ENCODE data around the gene RBCK1. TPM values are rescaled to one million over a fixed set of nuclear protein-coding genes. Genes with fewer than 3 reads are reported as not detected.

RBCK1 gene
- polyA plus RNA-seq, 3 donors = 66.8 to 110 (median 70.8) TPM

DNA sequence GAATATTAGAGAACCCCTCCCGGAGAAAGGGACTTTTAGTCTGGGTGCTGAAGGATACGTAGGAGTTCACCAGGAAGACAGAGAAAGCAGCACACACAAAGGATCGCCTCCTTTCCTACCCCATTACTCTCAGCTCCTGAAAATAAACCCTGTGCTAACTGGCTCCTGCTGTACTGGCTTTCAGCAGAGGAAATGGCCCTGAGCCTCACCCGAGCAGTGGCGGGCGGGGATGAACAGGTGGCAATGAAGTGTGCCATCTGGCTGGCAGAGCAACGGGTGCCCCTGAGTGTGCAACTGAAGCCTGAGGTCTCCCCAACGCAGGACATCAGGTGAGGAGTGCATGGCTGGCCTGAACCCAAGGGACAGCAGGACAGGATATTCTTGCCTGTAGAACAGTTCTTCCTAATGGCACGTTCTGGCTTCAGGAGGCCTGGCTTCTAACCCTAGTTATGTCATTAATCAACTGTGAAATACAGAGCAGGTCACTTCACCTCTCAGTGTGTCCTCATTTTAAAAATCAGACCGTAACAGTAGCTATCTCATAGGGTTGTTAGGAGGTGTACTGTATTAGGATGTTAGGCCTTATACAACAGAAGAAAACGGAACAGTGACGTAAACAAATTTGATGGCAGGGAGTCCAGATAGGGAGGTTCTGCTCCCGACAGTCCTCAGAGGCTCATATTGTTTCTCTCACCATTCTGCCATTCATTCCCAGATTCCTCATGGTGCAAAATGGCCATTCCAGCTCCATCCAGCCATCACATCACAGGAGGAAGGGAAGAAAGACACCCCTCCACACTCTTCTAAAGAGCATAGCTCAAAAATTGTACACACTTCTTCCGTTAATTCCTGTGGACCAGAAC is 1.8 kb downstream of the RBCK1 start:
- no peak for DNase-seq
- H3K27ac Mint-ChIP-seq = peak overlapping the region in 6 of 7 donors; percentile 43 to 92 (median 82)
- H3K4me2 ChIP-seq (replicated peaks; ENCODE audit: extremely low read depth, low read length, poor library complexity, severe bottlenecking) = peak overlapping the region; percentile 95
- H3K79me2 ChIP-seq (ENCODE audit: insufficient read depth, low read length) = peaks cover 52% of the 10 kb centered on the region
- no peaks in the 10 kb centered on the region for H3K9me3 ChIP-seq (replicated peaks in 1 of 2; ENCODE audit: control insufficient read depth in 1 of 2, insufficient read depth in 1 of 2, low read length in 2 of 2)
- H3K4me1 ChIP-seq (ENCODE audit: control insufficient read depth in 1 of 2, insufficient read depth in 2 of 2, low read length in 2 of 2) = peaks cover 21 to 26% of the 10 kb centered on the region in 2 donors
- TF ChIP-seq, protein P1, sequence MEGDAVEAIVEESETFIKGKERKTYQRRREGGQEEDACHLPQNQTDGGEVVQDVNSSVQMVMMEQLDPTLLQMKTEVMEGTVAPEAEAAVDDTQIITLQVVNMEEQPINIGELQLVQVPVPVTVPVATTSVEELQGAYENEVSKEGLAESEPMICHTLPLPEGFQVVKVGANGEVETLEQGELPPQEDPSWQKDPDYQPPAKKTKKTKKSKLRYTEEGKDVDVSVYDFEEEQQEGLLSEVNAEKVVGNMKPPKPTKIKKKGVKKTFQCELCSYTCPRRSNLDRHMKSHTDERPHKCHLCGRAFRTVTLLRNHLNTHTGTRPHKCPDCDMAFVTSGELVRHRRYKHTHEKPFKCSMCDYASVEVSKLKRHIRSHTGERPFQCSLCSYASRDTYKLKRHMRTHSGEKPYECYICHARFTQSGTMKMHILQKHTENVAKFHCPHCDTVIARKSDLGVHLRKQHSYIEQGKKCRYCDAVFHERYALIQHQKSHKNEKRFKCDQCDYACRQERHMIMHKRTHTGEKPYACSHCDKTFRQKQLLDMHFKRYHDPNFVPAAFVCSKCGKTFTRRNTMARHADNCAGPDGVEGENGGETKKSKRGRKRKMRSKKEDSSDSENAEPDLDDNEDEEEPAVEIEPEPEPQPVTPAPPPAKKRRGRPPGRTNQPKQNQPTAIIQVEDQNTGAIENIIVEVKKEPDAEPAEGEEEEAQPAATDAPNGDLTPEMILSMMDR (IDR thresholded peaks at IDR 0.05) = no peak
- H3K27me3 ChIP-seq (ENCODE audit: control insufficient read depth in 2 of 2, insufficient read depth in 2 of 2, low read length in 2 of 2) = no peaks in the 10 kb centered on the region
- no peak overlapping the region for H2AFZ ChIP-seq (ENCODE audit: insufficient read depth, low read depth, low read length, poor library complexity, severe bottlenecking)
- peaks cover 31% of the 10 kb centered on the region for H3K4me1 Mint-ChIP-seq
- H3K27me3 Mint-ChIP-seq (ENCODE audit: low read depth in 3 of 3) = peaks cover 0 to 4% (median 3%) of the 10 kb centered on the region in 3 donors
- peak overlapping the region in 1 of 3 experiments; percentile 99 for H3K4me3 ChIP-seq (replicated peaks in 1 of 3; ENCODE audit: low read depth in 2 of 3, low read length in 3 of 3)
- intact Hi-C loops (cut with micrococcal nuclease) = loop anchor here (2.0 to 10.0 kb wide), 4 partner anchors 38 to 55 kb away; partner anchors contain the start of gene TBC1D20 (in 2 of the 2)
- H3K36me3 Mint-ChIP-seq = peaks cover 35 to 44% of the 10 kb centered on the region in 2 donors
- H3K27ac ChIP-seq (ENCODE audit: low read depth in 1 of 2, low read length in 2 of 2) = peak overlapping the region in 1 of 2 donors; percentile 95
- H3K9me3 Mint-ChIP-seq = no peaks in the 10 kb centered on the region
- peaks cover 11 to 42% of the 10 kb centered on the region in 2 donors for H3K36me3 ChIP-seq (replicated peaks in 1 of 2; ENCODE audit: control insufficient read depth in 1 of 2, insufficient read depth in 2 of 2, low read length in 2 of 2)
- peaks cover 44% of the 10 kb centered on the region for H4K20me1 ChIP-seq (ENCODE audit: insufficient read depth, low read length)
- H3K4me3 Mint-ChIP-seq = peak overlapping the region; percentile 88 to 92
- H3K9ac ChIP-seq (ENCODE audit: insufficient read depth, low read length, poor library complexity, severe bottlenecking) = no peak overlapping the region
- 78% methylated on average over 6 of the region's 14 CpGs for WGBS (ENCODE audit: insufficient coverage)

- no peaks in the 10 kb centered on the region for H3K9me3 Mint-ChIP-seq
- Histone ChIP-seq H3K9me3 (replicated peaks in 1 of 2; ENCODE audit: control insufficient read depth in 1 of 2, insufficient read depth in 1 of 2, low read length in 2 of 2) (no peaks in the 10 kb centered on the region), H3K9ac (ENCODE audit: insufficient read depth, low read length, poor library complexity, severe bottlenecking) (no peak overlapping the region), H3K27me3 (ENCODE audit: control insufficient read depth in 2 of 2, insufficient read depth in 2 of 2, low read length in 2 of 2) (no peaks in the 10 kb centered on the region), H3K27ac (ENCODE audit: low read depth in 1 of 2, low read length in 2 of 2) (no peak overlapping the region), H3K4me3 (replicated peaks in 1 of 3; ENCODE audit: low read depth in 2 of 3, low read length in 3 of 3) (no peak overlapping the region), H3K4me2 (replicated peaks; ENCODE audit: extremely low read depth, low read length, poor library complexity, severe bottlenecking) (no peak overlapping the region), H3K79me2 (ENCODE audit: insufficient read depth, low read length) (peaks cover 52% of the 10 kb centered on the region), H3K4me1 (ENCODE audit: control insufficient read depth in 1 of 2, insufficient read depth in 2 of 2, low read length in 2 of 2) (peaks cover 21 to 31% of the 10 kb centered on the region in 2 donors), H2AFZ (ENCODE audit: insufficient read depth, low read depth, low read length, poor library complexity, severe bottlenecking) (no peak overlapping the region), H4K20me1 (ENCODE audit: insufficient read depth, low read length) (peaks cover 60% of the 10 kb centered on the region), H3K36me3 (replicated peaks in 1 of 2; ENCODE audit: control insufficient read depth in 1 of 2, insufficient read depth in 2 of 2, low read length in 2 of 2) (peaks cover 12 to 48% of the 10 kb centered on the region in 2 donors)
- peaks cover 0 to under 1% (median 0%) of the 10 kb centered on the region in 3 donors for H3K27me3 Mint-ChIP-seq (ENCODE audit: low read depth in 3 of 3)
- H3K4me1 Mint-ChIP-seq = peaks cover 41% of the 10 kb centered on the region
- no peak overlapping the region for H3K27ac Mint-ChIP-seq
- no peak for DNase-seq
- 100% methylated on average over 1 of the region's 3 CpGs for WGBS (ENCODE audit: insufficient coverage)
- TF ChIP-seq, protein P1 (IDR thresholded peaks at IDR 0.05) = no peak
- H3K36me3 Mint-ChIP-seq = peaks cover 51 to 63% of the 10 kb centered on the region in 2 donors
- intact Hi-C loops (cut with micrococcal nuclease) = no loop called here
- no peak overlapping the region for H3K4me3 Mint-ChIP-seq
Observed at GRCh38 chr20:412081-412480, 4.0 kb downstream of the RBCK1 start.

Data from CD14-positive monocyte (primary cell).